A549 (cell line): Measurements from ENCODE around the gene GRHL3. TPM values are rescaled to one million over a fixed set of nuclear protein-coding genes. Genes with fewer than 3 reads are reported as not detected.

Experiments used
- ATAC-seq, 2 experiments: fragments of 200-7000 bp in 1 of 2; fragments of >200 bp in 1 of 2; cut with Nextera tagmentation in 1 of 2; cut with Tn5 transposase in 1 of 2; 3 replicates each; pipeline versions ENCODE4 v1.8.0 to v1.9.1; 2018 to 2020; ENCODE audit warnings: mild to moderate bottlenecking in 1 of 2, moderate library complexity in 1 of 2
- CTCF ChIA-PET: fragments of 300-600 bp; sonication (Branson Sonifier 250); formaldehyde crosslinking; extraction: SDS; loops from one replicate; lab custom pipeline; 2021; ENCODE audit warnings: antibody characterized with exemption, inconsistent platforms; lab: Yijun Ruan, JAX
- POLR2A ChIA-PET: fragments of 350-600 bp; formaldehyde crosslinking; extraction: SDS; loops from one replicate; lab custom pipeline; 2021; ENCODE audit warnings: antibody characterized with exemption, inconsistent platforms; lab: Yijun Ruan, JAX
- DNase-seq, 2 experiments: peaks; one replicate each; pipeline versions ENCODE4 v3.0.0 to v3.0.0-alpha.2; 2011 to 2016; ENCODE audit warnings: low read depth in 1 of 2, low spot score in 1 of 2
- FAIRE-seq: peaks from 2 replicates; lab custom pipeline; 2011; peaks lifted over from hg19 to GRCh38; lab: Jason Lieb, UNC
- H3K27ac ChIP-seq, 2 experiments: fragments of >200 bp; sonication (Bioruptor Twin); formaldehyde crosslinking; 3 replicates each; pipeline ENCODE4 v1.5.1; 2016 to 2017
- H3K4me1 ChIP-seq: fragments of >200 bp; sonication (Bioruptor Twin); formaldehyde crosslinking; 3 replicates; pipeline ENCODE4 v1.6.1; 2016
- H3K4me2 ChIP-seq: fragments of >200 bp; sonication (Bioruptor Twin); formaldehyde crosslinking; 3 replicates; pipeline ENCODE4 v1.6.1; 2016
- H3K4me3 ChIP-seq: fragments of >200 bp; sonication (Bioruptor Twin); formaldehyde crosslinking; 3 replicates; pipeline ENCODE4 v1.5.1; 2016
- H3K9me3 ChIP-seq: fragments of >200 bp; sonication (Bioruptor Twin); formaldehyde crosslinking; 3 replicates; pipeline ENCODE4 v1.6.1; 2016
- BCL3 ChIP-seq: fragments of >200 bp; sonication (Bioruptor Twin); formaldehyde crosslinking; IDR thresholded peaks from 3 replicates; pipeline ENCODE4 v1.6.1; 2016
- CBX2 ChIP-seq: fragments of 200-600 bp; sonication (generic); IDR thresholded peaks from 2 replicates; pipeline ENCODE4 v1.6.1; 2016; ENCODE audit warnings: low read depth, mild to moderate bottlenecking, borderline replicate concordance
- CHD2 ChIP-seq: fragments of 150-350 bp; IDR thresholded peaks from 2 replicates; pipeline ENCODE4 v1.6.1; 2014; ENCODE audit warnings: low read length; ENCODE audit not compliant: partially characterized antibody
- E2F6 ChIP-seq: IDR thresholded peaks from 2 replicates; pipeline ENCODE4 v1.6.1; 2012; ENCODE audit warnings: low read depth, borderline replicate concordance
- EP300 ChIP-seq, 2 experiments: fragments of >200 bp; sonication (Bioruptor Twin); formaldehyde crosslinking; IDR thresholded peaks; 2 replicates in 1 of 2; 3 replicates in 1 of 2; pipeline ENCODE4 v1.6.1; 2016 to 2017
- FOSB ChIP-seq: fragments of 250-450 bp; sonication (Bioruptor Pico); IDR thresholded peaks from 2 replicates; pipeline ENCODE4 v1.5.0; 2020; ENCODE audit warnings: mild to moderate bottlenecking, moderate library complexity
- FOSL2 ChIP-seq, 2 experiments: fragments of 450-650 bp in 1 of 2; fragments of >200 bp in 1 of 2; sonication (Bioruptor Twin) in 1 of 2; formaldehyde crosslinking; IDR thresholded peaks; 2 replicates each; pipeline versions ENCODE4 v1.5.0 to v1.6.1; 2016 to 2020; ENCODE audit warnings: mild to moderate bottlenecking in 1 of 2, moderate library complexity in 1 of 2
- FOXS1 ChIP-seq: fragments of 250-450 bp; sonication (Bioruptor Pico); IDR thresholded peaks from 2 replicates; pipeline ENCODE4 v1.5.0; 2020; ENCODE audit warnings: mild to moderate bottlenecking, moderate library complexity
- HMGXB4 ChIP-seq: fragments of 250-450 bp; sonication (Bioruptor Pico); IDR thresholded peaks from 2 replicates; pipeline ENCODE4 v1.5.0; 2021; ENCODE audit warnings: mild to moderate bottlenecking, moderate library complexity, borderline replicate concordance
- KDM5A ChIP-seq: fragments of 200-600 bp; sonication (generic); IDR thresholded peaks from 2 replicates; pipeline ENCODE4 v1.6.1; 2016; ENCODE audit warnings: antibody characterized with exemption, mild to moderate bottlenecking
- MAFK ChIP-seq: fragments of 450-650 bp; IDR thresholded peaks from 2 replicates; pipeline ENCODE4 v1.6.1; 2014; ENCODE audit not compliant: partially characterized antibody
- MAZ ChIP-seq: fragments of 150-350 bp; IDR thresholded peaks from 2 replicates; pipeline ENCODE4 v1.6.1; 2014; ENCODE audit warnings: antibody characterized with exemption, low read depth, low read length, borderline replicate concordance
- NFE2L2 ChIP-seq: fragments of 150-350 bp; conservative IDR thresholded peaks from 2 replicates; pipeline ENCODE4 v1.6.1; 2014; ENCODE audit warnings: low read length
- NR3C1 ChIP-seq: fragments of >200 bp; sonication (Bioruptor Twin); formaldehyde crosslinking; IDR thresholded peaks from 3 replicates; pipeline ENCODE4 v1.6.1; 2017
- POLR2AphosphoS2 ChIP-seq: conservative IDR thresholded peaks from 2 replicates; pipeline ENCODE4 v1.6.1; 2012; ENCODE audit warnings: low read length, improper control_type of control experiment, inconsistent platforms
- RAD21 ChIP-seq, 2 experiments: fragments of >200 bp in 1 of 2; sonication (Bioruptor Twin) in 1 of 2; formaldehyde crosslinking in 1 of 2; IDR thresholded peaks in 1 of 2; conservative IDR thresholded peaks in 1 of 2; 2 replicates in 1 of 2; 3 replicates in 1 of 2; pipeline ENCODE4 v1.6.1; 2012 to 2018; ENCODE audit warnings: inconsistent platforms in 1 of 2
- SMC3 ChIP-seq: fragments of >200 bp; sonication (Bioruptor Twin); formaldehyde crosslinking; IDR thresholded peaks from 3 replicates; pipeline ENCODE4 v1.6.1; 2018; ENCODE audit warnings: inconsistent platforms
- ZFP36 ChIP-seq: fragments of 450-650 bp; IDR thresholded peaks from 2 replicates; pipeline ENCODE4 v1.6.1; 2014; ENCODE audit warnings: borderline replicate concordance; ENCODE audit not compliant: partially characterized antibody
- ZNF302 ChIP-seq: fragments of 250-450 bp; sonication (Bioruptor Pico); IDR thresholded peaks from 2 replicates; pipeline ENCODE4 v1.9.0; 2021; ENCODE audit warnings: inconsistent platforms, mild to moderate bottlenecking, moderate library complexity
- WGBS: methylation state at CpG from one replicate; pipeline ENCODE4 v1.1.6; 2017; ENCODE audit errors: missing lambda C conversion rate; 5-methylcytosine and 5-hydroxymethylcytosine counted together
- polyA plus RNA-seq, 4 experiments: library from polyadenylated mRNA; depleted of rRNA in 3 of 4; stranded (reverse); fragments of >200 nt; fragmentation: RNase III in 1 of 4; extraction: RNeasy Plus Mini Kit Qiagen cat#74134 plus additional on column Dnase treatment in 1 of 4; gene quantifications; 2 replicates in 3 of 4; 3 replicates in 1 of 4; pipeline ENCODE4 v1.2.3, GENCODE V29; 2011 to 2017
- TF ChIP-seq, protein P1 (sequence below): IDR thresholded peaks from 2 replicates; pipeline ENCODE4 v1.6.1; 2012
- TF ChIP-seq, protein P2 (sequence below): fragments of >200 bp; sonication (Bioruptor Twin); formaldehyde crosslinking; IDR thresholded peaks from 2 replicates; pipeline ENCODE4 v1.6.1; 2016

The GRHL3 gene
- polyA plus RNA-seq, 2 of the 4 experiments (the other 2 are of a cell fraction), result 0.58 to 1.6 TPM

GRCh38 chr1:24301785-24302175 is 17.4 kb upstream of the GRHL3 start:
- H3K27ac ChIP-seq, result peak overlapping the region in 1 of 2 experiments; percentile 66; a peak in 2 of 6 replicates
- DNase-seq (no peak), ATAC-seq (no peak), FAIRE-seq (no peak)
- 84% methylated on average over 4 of the region's 4 CpGs for WGBS
- H3K4me2 ChIP-seq, result no peak overlapping the region
- POLR2A ChIA-PET, result no interaction called here
- CTCF ChIA-PET, result interaction anchor here (0.7 to 5.6 kb wide), 4 partner anchors 11 to 100 kb away, joined by 3 to 20 read pairs (median 3); no protein-coding TSS in a partner anchor
- H3K4me1 ChIP-seq, result peaks cover 12% of the 10 kb centered on the region
- H3K9me3 ChIP-seq, result no peaks in the 10 kb centered on the region
- H3K4me3 ChIP-seq, result no peak overlapping the region
- TF ChIP-seq ZFP36 (no peak), NFE2L2 (no peak), FOSB (CRISPR knock-in tag) (no peak), CBX2 (no peak), RAD21 (conservative IDR thresholded peaks at IDR 0.05 in 1 of 2, IDR thresholded peaks at IDR 0.05 in 1 of 2) (no peak), FOSL2 (IDR thresholded peaks at IDR 0.05) (no peak), FOSL2 (CRISPR knock-in tag; IDR thresholded peaks at IDR 0.05) (no peak), NR3C1 (no peak), EP300 (IDR thresholded peaks at IDR 0.05) (no peak)
- TF ChIP-seq, all 56 proteins: peak for 0

GRCh38 chr1:24302209-24302611 is 16.9 kb upstream of the GRHL3 start:
- Histone ChIP-seq H3K4me2 (no peak overlapping the region), H3K27ac (peak overlapping the region in 1 of 2 experiments; percentile 12; a peak in 1 of 6 replicates), H3K4me1 (peaks cover 8% of the 10 kb centered on the region; the same call in 2 of the 3 replicates), H3K9me3 (no peaks in the 10 kb centered on the region), H3K4me3 (no peak overlapping the region)
- DNase-seq (no peak), ATAC-seq (no peak), FAIRE-seq (no peak)
- TF ChIP-seq, protein P1, sequence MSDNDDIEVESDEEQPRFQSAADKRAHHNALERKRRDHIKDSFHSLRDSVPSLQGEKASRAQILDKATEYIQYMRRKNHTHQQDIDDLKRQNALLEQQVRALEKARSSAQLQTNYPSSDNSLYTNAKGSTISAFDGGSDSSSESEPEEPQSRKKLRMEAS, result no peak
- no peak for TF ChIP-seq SMC3
- TF ChIP-seq EP300 (IDR thresholded peaks at IDR 0.05), result no peak
- no peak for TF ChIP-seq NR3C1
- no peak for TF ChIP-seq FOXS1 (CRISPR knock-in tag)
- TF ChIP-seq MAZ, result no peak
- no peak for TF ChIP-seq ZNF302 (CRISPR knock-in tag)
- TF ChIP-seq POLR2AphosphoS2, result no peak
- TF ChIP-seq HMGXB4 (CRISPR knock-in tag), result no peak
- no peak for TF ChIP-seq E2F6
- TF ChIP-seq, protein P2, sequence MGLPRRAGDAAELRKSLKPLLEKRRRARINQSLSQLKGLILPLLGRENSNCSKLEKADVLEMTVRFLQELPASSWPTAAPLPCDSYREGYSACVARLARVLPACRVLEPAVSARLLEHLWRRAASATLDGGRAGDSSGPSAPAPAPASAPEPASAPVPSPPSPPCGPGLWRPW, result no peak
- no peak for TF ChIP-seq BCL3
- TF ChIP-seq CHD2, result no peak
- TF ChIP-seq FOSL2 (IDR thresholded peaks at IDR 0.05), result no peak
- no peak for TF ChIP-seq FOSL2 (CRISPR knock-in tag; IDR thresholded peaks at IDR 0.05)
- TF ChIP-seq MAFK, result no peak
- TF ChIP-seq KDM5A, result no peak
- ChIA-PET CTCF (interaction anchor here (5.6 kb wide), 1 partner anchor 100 kb away, joined by 20 read pairs; no protein-coding TSS in a partner anchor), POLR2A (no interaction called here)
- WGBS, result 96% methylated on average over 3 of the region's 3 CpGs
